Measurements from ENCODE around the gene CIART.

Gene CIART

GRCh38 chr1:150234309-150234565 lies 48.1 kb upstream of the CIART start:
- H3K9ac ChIP-seq (ENCODE audit: low read length), result peak overlapping the region; percentile 100
- no peaks in the 10 kb centered on the region for H4K20me1 ChIP-seq (ENCODE audit: insufficient read depth, low read length)
- H3K9me2 ChIP-seq (ENCODE audit: low read depth, low read length), result no peaks in the 10 kb centered on the region
- peak overlapping the region; percentile 83 for H3K4me2 ChIP-seq (ENCODE audit: low read length)
- H3K27me3 ChIP-seq (ENCODE audit: insufficient read depth, low read length), result no peaks in the 10 kb centered on the region
- peaks cover 45% of the 10 kb centered on the region for H3K79me2 ChIP-seq (ENCODE audit: insufficient read depth, low read length)
- H3K4me3 ChIP-seq (ENCODE audit: low read depth, low read length, poor library complexity, severe bottlenecking), result peak overlapping the region; percentile 97
- no peak overlapping the region for H2AFZ ChIP-seq (ENCODE audit: low read length)
- peaks cover 25% of the 10 kb centered on the region for H3K4me1 ChIP-seq (ENCODE audit: insufficient read depth, low read length, severe bottlenecking)
- H3K9me3 ChIP-seq (ENCODE audit: low read length), result no peaks in the 10 kb centered on the region
- no peaks in the 10 kb centered on the region for H3F3A ChIP-seq (ENCODE audit: insufficient read depth, low read length)
- peaks cover 27% of the 10 kb centered on the region for H3K36me3 ChIP-seq (ENCODE audit: insufficient read depth, low read length)
- no peak for TF ChIP-seq EZH2 (IDR thresholded peaks at IDR 0.05; ENCODE audit: borderline replicate concordance, low read length)
- no peak for TF ChIP-seq CTCF (IDR thresholded peaks at IDR 0.05; ENCODE audit: low read length)
- H3K27ac ChIP-seq (ENCODE audit: low read depth, low read length, poor library complexity, severe bottlenecking), result peak overlapping the region; percentile 89

- peaks cover 23% of the 10 kb centered on the region for H3K36me3 ChIP-seq (ENCODE audit: insufficient read depth, low read length)
- no peak for TF ChIP-seq EZH2 (IDR thresholded peaks at IDR 0.05; ENCODE audit: borderline replicate concordance, low read length)
- no peak for TF ChIP-seq CTCF (IDR thresholded peaks at IDR 0.05; ENCODE audit: low read length)
- H4K20me1 ChIP-seq (ENCODE audit: insufficient read depth, low read length), result no peaks in the 10 kb centered on the region
- peak overlapping the region; percentile 89 for H3K27ac ChIP-seq (ENCODE audit: low read depth, low read length, poor library complexity, severe bottlenecking)
- H3K4me2 ChIP-seq (ENCODE audit: low read length), result peak overlapping the region; percentile 83
- no peaks in the 10 kb centered on the region for H3K9me3 ChIP-seq (ENCODE audit: low read length)
- H3K79me2 ChIP-seq (ENCODE audit: insufficient read depth, low read length), result peaks cover 45% of the 10 kb centered on the region
- H2AFZ ChIP-seq (ENCODE audit: low read length), result no peak overlapping the region
- no peaks in the 10 kb centered on the region for H3F3A ChIP-seq (ENCODE audit: insufficient read depth, low read length)
- H3K27me3 ChIP-seq (ENCODE audit: insufficient read depth, low read length), result no peaks in the 10 kb centered on the region
- H3K9me2 ChIP-seq (ENCODE audit: low read depth, low read length), result no peaks in the 10 kb centered on the region
- peak overlapping the region; percentile 100 for H3K9ac ChIP-seq (ENCODE audit: low read length)
- H3K4me3 ChIP-seq (ENCODE audit: low read depth, low read length, poor library complexity, severe bottlenecking), result peak overlapping the region; percentile 97
- peaks cover 25% of the 10 kb centered on the region for H3K4me1 ChIP-seq (ENCODE audit: insufficient read depth, low read length, severe bottlenecking)
These were observed 47.6 kb upstream of the CIART start for GRCh38 chr1:150234566-150235293.

GRCh38 chr1:150235294-150235851 lies 47.0 kb upstream of the CIART start:
- H2AFZ ChIP-seq (ENCODE audit: low read length), result no peak overlapping the region

More at GRCh38 chr1:150235294-150235851, 47.0 kb upstream of the CIART start:
- H3K4me1 ChIP-seq (ENCODE audit: insufficient read depth, low read length, severe bottlenecking), result peaks cover 25% of the 10 kb centered on the region
- no peaks in the 10 kb centered on the region for H3F3A ChIP-seq (ENCODE audit: insufficient read depth, low read length)
- H3K9ac ChIP-seq (ENCODE audit: low read length), result peak overlapping the region; percentile 100
- no peaks in the 10 kb centered on the region for H3K27me3 ChIP-seq (ENCODE audit: insufficient read depth, low read length)
- H3K9me3 ChIP-seq (ENCODE audit: low read length), result no peaks in the 10 kb centered on the region
- H4K20me1 ChIP-seq (ENCODE audit: insufficient read depth, low read length), result no peaks in the 10 kb centered on the region
- H3K9me2 ChIP-seq (ENCODE audit: low read depth, low read length), result no peaks in the 10 kb centered on the region
- H3K79me2 ChIP-seq (ENCODE audit: insufficient read depth, low read length), result peaks cover 41% of the 10 kb centered on the region
- peak overlapping the region; percentile 83 for H3K4me2 ChIP-seq (ENCODE audit: low read length)
- TF ChIP-seq EZH2 (IDR thresholded peaks at IDR 0.05; ENCODE audit: borderline replicate concordance, low read length) (no peak), CTCF (IDR thresholded peaks at IDR 0.05; ENCODE audit: low read length) (peak; percentile 10; the same call in 1 of the 2 replicates)
- peak overlapping the region; percentile 97 for H3K4me3 ChIP-seq (ENCODE audit: low read depth, low read length, poor library complexity, severe bottlenecking)
- peak overlapping the region; percentile 89 for H3K27ac ChIP-seq (ENCODE audit: low read depth, low read length, poor library complexity, severe bottlenecking)
- peaks cover 16% of the 10 kb centered on the region for H3K36me3 ChIP-seq (ENCODE audit: insufficient read depth, low read length)

Measured in OCI-LY1 (cell line).